ENCODE results near the gene C15orf39.
"Not testable (repeated sequence)": the region's sequence is repeated elsewhere in the genome, so short reads cannot be mapped to it uniquely, and the experiment has no call there.

C15orf39 gene
- 5.5 to 74.3 (median 14.0) reads per million in 17 experiments for total RNA-seq

DNA sequence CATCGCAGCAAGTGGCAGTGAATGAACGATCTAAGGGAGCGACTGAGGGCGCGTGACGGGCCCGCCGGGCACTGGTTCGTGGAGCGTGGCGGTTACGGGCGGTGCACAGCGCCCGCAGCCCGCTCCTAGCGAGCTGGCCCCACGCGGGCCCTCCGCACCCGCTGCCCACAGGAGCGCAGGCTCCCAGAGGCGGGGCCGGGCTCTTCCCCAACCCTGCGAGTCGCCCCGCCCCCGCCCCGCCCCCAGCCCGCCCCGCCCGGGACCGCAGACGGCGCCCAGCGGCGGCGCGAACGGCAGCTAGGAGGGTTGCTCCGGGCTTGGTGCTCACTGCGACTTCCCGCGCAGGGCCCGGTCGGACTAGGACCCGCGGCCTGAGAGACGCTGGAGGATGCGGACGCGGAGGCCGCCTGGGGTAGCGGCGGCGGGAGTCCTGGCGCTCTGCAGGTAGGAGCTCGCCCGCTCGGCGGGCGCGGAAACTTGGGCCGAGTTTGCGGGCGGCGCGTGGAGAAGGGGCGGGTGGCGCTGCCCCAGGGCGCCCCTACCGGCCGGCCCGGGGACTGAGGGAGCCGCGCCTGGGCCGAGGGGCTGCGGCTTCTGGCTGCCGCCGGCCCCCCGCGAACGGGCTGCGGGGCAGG is at the start of gene C15orf39:
Gene C15orf39, plus strand, starts transcription at position 267 of the 635 bp plus-strand sequence. CDS start 4,167 bp downstream, outside the sequence.
- peak; percentile 90 to 95 (median 94) for DNase-seq

DNA sequence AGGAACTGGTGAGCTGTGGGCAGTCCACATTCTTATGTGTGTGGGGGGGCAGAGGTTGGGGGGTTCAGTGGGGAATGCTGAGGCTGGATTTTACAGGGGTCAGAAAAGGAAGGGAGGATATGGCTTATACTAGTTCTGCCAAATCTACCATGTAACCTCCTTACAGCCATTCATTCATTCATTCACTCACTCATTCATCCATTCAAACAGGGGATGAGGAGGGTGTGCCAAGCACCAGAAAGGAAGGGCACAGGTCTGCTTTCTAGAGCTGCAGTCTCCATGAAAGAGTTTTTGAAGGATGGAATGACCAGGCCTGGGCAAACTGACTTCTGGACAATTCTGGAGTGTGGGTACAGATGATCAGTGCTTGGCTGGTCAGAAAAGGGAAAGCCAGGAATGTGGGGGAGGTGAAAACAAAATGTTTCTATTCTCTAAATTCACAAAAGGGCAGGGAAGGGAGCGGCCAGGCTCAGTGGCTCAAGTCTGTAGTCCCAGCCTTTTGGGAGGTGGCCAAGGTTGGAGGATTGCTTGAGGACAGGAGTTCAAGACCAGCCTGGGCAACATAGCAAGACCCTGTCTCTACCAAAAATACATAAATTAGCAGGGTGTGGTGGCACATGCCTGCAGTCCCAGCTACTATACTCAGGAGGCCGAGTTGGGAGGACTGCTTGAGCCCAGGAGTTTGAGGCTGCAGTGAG is 49.2 kb upstream of the C15orf39 start:
- no peak for DNase-seq

- DNase-seq = peak; percentile 61 to 77 (median 72)
These were observed 48.6 kb upstream of the C15orf39 start for GRCh38 chr15:75153087-75153486.

GRCh38 chr15:75153565-75154276 is 48.0 kb upstream of the C15orf39 start:
- peak in 3 of 4 experiments; percentile 43 to 62 (median 55) for DNase-seq

DNA sequence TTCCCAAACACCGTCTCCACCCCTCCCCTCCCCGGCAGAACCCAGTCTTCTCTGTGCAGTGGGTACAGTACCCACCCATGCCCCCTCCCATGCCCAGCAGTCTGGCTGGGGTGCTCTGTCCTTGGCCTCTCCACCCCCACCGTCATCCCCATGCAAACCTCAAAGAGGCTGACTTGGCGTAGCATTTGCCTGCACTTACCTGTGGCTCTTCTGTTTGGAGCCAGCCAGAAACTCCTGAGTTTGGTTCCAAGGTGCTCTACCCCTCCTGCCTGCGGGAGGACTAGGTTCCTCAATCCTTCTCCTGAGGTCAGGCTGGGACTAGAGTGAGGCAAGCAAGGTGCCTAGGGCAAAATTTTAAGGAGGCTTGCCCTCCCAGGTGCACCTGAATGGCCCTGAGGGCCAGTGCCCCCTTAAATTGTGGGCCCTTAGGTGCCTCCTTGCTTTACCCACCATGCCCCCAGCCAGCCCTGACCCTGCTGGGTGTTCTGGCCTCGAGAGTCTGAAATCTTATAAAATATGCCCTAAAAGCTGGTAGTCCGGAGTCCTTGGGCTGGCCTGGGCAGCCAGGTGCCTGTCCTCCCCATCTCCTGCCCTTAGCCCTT is 47.1 kb upstream of the C15orf39 start:
- DNase-seq = no peak

DNA sequence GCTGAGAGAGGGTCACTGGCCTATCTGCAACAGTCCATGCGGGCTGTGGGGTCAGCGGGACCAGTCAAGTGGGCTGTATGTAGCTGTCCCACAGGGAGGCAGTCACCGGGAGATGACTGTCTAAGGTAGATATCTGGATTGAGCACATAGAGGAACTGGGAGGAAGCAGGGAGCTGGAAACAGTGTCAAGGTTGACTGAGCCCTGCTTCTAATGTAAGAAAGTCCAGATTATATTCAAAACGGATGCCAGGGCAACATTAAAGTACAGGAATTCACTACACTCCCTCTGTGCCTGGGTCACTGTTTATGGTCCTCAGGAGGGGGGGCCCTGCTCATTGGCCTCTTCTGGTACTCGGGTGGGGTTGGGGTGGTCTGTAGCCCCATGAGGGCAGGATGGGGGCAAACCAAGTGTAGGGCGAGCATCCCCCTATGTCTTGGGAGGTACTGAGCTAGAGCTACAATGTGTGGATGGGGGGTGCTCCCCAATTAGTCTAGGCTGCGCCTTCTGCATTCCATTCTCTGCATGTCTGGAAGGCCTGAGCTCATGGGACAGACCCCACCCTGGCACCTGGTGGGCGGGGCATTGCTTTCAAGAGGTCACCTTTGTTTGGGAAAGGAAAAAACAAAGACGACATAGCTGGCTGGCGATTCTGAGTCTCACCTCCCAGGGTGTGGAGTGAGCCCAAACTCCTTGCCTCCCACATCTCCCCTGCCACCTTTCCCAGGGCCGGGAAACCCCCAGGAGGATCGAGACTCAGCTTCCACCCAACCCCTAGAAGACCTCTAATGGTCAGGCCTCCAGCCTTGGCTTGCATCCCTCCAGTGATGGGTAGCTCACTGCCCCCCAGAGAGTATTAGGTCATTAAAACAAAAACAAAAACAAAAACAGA is 45.1 kb upstream of the C15orf39 start:
- no peak for DNase-seq

GRCh38 chr15:75158402-75158801 is 43.3 kb upstream of the C15orf39 start:
- DNase-seq = no peak

GRCh38 chr15:75159244-75159643 is 42.4 kb upstream of the C15orf39 start:
- DNase-seq = no peak

GRCh38 chr15:75161106-75161916 is 40.4 kb upstream of the C15orf39 start:
- peak in 2 of 4 experiments; percentile 50 to 57 for DNase-seq

DNA sequence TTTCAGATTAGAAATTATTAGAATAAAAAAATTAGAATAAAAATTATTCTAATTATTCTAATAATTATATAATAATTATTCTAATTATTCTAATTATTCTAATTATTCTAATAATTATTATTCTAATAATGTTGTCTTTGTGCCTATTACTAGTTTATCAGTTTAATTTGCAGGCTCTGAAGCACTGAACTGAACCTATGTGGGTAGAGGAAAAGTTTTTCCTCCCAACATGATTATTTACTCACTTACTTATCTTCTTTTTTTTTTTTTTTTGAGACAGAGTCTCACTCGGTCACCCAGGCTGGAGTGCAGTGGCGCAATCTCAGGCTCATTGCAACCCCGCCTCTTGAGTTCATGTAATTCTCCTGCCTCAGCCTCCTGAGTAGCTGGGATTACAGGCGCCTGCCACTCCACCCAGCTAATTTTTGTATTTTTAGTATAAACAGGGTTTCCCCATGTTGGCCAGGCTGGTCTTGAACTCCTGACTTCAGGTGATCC is 39.7 kb upstream of the C15orf39 start:
- peak; percentile 63 to 85 (median 78) for DNase-seq

DNA sequence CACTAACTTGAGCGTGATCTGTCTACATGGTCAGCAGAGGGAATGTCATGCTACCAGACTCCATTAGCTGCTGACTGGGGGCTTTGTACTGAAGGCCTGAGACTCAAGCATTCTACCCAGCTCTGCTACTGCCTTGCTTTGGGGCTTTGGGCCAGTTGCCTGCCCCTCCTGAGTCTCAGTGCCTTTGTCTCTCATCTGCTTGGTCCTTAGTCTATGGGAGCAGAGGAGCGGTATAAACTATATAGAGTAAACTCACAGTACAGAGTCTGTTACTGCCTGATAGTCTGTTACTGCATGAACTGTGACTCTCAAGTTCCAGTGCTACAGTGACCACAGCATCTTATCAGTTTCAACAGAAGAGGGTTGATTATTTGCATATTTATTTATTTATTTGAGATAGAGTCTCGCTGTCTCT is 38.5 kb upstream of the C15orf39 start:
- no peak for DNase-seq

DNA sequence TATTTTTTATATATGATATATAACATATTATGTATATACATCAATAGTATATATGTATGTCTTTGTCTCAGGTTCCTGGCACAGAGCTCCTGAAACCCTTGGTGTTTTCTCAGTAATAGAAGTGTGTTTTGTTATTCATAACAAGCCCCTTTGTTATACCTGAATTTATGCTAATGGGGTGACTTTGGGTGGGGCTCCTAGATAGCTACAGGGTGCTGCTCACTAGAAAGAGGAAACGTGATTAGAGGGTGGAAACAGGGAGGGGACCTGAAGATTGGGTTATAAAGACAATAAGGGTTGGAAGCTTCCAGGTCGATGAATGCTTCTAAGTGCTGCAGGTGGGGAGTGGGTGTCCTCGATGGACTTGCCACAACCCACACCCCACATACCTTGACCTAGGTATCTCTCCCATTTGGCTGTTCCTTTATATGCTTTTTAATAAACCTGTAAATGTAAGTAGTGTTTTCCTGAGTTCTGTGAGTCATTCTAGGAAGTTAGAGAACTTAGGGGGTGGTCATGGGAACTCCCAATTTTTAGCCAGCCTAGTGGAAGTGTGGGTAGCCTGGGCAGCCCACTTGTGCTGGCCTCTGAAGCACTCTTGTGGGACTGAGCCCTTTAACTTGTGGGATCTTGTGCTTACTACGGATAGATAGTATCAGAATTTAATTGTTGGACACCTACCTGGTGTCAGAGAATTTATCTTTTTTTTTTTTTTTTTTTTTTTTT is 36.9 kb upstream of the C15orf39 start:
- no peak for DNase-seq

- not testable (repeated sequence) for DNase-seq
These were observed 35.1 kb upstream of the C15orf39 start for GRCh38 chr15:75166489-75167063.

- DNase-seq = peak in 1 of 4 experiments; percentile 41
These were observed 33.9 kb upstream of the C15orf39 start for GRCh38 chr15:75167588-75168350.

- DNase-seq = no peak
These were observed 33.3 kb upstream of the C15orf39 start for GRCh38 chr15:75168374-75168773.

DNA sequence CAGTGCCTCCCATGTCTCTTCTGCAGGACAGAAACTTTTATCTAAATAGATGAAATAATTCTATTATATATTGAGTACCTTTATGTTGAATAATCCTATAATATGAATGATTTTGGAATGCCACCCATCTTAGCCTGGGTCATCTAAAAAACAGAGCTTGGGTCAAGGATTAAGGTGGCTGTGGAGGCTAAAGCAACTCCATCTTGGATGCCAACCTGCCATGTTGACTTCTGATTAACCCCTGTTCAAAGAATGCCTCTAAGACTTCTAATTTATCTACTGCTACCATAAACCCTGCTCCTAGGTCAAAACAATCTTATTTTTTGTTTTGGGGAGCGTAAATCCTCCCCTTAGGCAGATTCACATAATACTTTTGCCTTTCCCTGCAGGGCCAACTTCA is 31.5 kb upstream of the C15orf39 start:
- DNase-seq = no peak

- no peak for DNase-seq
These were observed 30.9 kb upstream of the C15orf39 start for GRCh38 chr15:75170711-75171341.

DNA sequence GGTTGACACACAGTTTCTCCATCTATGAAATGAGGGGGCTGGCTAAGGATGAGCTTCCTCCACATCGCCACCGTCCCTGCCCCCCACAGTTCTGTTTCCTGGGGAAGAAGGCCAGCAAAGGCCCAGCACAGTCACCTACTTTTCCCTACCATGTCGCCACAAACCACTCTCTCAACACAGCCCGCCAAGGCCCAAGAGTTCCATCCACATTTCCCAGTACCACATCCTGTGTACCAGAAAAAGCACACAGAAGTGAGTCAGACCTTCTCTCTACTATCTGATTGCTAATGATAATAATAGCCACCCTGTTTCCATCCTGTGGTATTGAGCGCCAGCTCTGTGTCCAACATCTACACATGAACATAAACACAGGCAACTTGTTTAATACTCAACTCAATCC is 30.3 kb upstream of the C15orf39 start:
- peak; percentile 70 to 86 (median 80) for DNase-seq
